ENCODE results near the gene SAMHD1. TPM values are rescaled to one million over a fixed set of nuclear protein-coding genes. Genes with fewer than 3 reads are reported as not detected.
"Not testable (repeated sequence)": the region's sequence is repeated elsewhere in the genome, so short reads cannot be mapped to it uniquely, and the experiment has no call there.

The SAMHD1 gene
- total RNA-seq, 1 experiment from 2014 or later, result 12.7 TPM

DNA sequence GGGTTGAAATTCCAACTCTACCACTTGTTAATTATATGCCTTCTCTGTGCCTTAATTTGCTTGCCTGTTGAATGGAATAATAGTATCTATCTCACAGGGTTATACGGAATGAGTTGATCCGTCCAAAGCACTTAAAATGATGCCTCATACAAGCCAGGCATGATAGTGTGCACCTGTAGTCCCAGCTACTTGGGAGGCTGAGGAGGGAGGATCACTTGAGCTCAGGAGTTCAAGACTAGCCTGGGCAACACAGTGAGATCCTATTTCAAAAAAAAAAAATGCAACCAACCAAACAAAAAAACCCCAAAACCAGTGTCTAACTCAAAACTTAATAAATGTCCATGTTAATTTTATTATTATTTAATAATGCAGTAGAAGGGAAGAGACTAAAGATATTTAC, 35.3 kb downstream of the SAMHD1 start:
- no peak for DNase-seq (ENCODE audit: low read depth)

DNA sequence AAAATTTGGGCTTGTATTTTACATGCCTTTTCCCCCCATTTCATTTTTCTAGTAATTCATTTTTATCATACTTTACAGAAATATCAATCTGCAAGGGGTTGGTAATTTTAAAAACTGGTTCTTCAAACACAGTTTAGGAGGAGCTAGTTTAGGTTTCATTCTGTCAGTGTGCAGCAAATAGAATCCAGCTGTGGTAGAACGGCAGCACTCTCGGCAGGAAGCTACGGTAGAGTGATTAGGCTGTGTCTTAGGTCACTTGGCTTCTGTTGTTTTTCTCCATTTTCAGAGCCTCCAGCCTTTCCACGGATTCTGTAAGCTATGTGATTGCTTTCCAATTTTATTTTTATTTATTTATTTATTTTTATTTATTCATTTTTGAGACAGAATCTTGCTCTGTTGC, 42.9 kb downstream of the SAMHD1 start:
- DNase-seq (ENCODE audit: low read depth), result no peak

DNA sequence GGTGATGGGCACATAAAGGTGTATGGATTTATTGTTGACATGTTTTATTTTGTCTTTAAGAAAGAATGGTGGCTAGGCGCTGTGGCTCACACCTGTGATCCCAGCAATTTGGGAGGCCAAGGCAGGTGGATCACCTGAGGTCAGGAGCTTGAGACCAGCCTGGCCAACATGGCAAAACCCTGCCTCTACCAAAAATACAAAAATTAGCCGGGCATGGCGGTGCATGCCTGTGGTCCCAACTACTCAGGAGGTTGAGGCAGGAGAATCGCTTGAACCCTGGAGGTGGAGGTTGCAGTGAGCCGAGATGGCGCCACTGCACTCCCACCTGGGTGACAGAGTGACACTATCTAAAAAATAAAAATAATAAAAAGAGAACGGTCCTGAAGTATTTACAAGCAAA, 45.4 kb downstream of the SAMHD1 start:
- not testable (repeated sequence) for DNase-seq (ENCODE audit: low read depth)

DNA sequence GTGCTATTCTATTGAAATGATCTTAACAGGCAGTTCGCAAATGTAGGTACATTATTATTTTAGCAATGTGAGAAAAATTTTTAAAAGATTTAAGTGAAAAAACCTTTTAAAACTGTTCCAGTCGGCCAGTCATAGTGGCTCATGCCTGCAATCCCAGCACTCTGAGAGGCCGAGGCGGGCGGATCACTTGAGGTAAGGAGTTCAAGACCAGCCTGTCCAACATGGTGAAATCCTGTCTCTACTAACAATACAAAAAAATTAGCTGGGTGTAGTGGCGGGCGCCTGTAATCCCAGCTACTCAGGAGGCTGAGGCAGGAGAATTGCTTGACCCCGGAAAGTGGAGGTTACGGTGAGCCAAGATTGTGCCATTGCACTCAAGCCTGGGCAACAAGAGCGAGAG, 45.9 kb downstream of the SAMHD1 start:
- DNase-seq (ENCODE audit: low read depth), result not testable (repeated sequence)

DNA sequence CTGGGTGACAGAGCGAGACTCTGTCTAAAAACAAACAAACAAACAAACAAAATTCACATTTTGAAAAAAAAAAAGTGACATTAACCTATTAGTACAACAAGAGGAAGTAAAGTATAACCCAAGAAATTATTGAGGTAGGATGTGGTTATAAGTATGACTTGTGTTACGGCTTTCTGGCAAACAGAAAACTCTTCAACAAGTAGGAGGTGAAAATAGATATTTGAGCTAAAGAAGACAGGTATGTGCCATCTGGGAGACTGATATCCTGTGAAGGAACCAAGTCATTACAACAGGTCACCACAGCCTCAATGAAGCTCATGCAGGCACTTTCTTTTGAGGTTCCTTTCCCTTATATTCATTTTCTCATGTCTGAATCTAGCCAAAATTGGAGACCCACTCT, 46.8 kb downstream of the SAMHD1 start:
- DNase-seq (ENCODE audit: low read depth), result no peak

DNA sequence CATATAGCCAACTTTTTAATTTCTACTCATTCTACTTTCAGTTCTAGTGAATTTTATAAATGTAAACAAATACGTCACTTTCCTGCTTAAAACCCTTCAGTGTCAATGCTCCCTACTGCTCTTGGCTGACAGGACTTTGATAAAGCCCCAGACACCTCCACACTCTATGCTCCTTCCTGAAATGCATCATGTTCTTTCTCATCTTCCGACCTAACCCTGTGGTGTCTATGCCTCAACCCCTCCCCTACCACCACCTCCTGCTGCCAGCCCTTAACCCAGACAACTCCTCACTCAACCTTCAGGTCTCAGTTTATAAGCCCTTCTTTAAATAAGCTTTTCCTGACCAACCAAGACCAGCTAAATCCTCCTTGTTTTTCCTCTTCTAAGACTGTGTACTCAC, 56.5 kb downstream of the SAMHD1 start:
- DNase-seq (ENCODE audit: low read depth), result no peak

DNA sequence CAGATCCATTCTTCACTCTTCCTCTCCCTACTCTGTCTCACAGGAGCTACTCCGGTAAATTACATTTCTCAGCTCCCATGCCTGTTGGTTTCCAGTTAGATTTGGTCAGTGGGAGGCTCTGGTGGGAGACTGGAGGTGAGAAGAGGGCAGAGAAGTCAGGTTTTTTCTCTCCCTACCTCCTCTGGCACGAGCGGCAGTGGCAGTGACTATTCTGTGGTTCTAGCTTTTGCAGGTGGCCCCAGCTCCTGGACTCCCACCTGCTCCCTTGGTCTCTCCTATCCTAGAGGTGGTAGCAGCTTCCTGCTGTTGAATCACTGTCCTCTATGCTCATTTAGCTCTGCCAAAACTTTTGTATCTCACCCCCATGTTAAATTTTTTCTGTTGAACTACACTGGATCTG, 57.7 kb downstream of the SAMHD1 start:
- no peak for DNase-seq (ENCODE audit: low read depth)

DNA sequence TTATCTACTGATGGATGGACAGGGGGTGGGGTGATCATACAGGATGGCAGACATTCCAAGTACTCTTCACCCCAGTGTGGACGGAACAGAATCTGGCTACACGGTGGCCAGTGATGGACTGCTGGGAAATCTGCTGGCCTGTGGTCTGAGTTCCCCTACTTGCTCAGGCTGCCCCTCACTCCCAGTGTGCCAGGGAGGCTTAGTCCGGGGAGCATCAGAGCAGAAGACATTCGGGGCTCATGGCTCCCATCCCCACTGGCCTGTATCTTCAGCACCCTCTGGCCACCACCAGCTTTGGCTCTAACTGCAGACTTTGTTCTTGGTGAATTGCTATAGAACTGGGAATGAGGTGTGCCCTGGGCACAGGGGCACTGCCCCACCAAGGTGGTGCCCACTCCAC, 60.3 kb downstream of the SAMHD1 start:
- DNase-seq (ENCODE audit: low read depth), result no peak

DNA sequence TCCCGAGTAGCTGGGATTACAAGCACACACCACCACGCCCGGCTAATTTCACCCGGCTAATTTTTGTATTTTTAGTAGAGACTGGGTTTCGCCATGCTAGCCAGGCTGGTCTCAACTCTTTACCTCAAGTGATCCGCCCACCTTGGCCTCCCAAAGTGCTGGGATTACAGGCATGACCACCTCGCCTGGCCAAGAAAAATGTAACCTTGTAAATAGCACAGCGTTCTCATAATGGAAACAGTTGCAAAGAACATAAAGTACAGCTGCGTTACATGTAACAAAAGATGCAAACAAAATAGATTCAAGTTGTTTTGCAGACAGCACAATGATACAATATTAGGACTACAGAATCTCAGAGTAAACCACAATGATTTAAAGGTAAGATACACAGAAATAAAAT, 60.9 kb downstream of the SAMHD1 start:
- DNase-seq (ENCODE audit: low read depth), result no peak

DNA sequence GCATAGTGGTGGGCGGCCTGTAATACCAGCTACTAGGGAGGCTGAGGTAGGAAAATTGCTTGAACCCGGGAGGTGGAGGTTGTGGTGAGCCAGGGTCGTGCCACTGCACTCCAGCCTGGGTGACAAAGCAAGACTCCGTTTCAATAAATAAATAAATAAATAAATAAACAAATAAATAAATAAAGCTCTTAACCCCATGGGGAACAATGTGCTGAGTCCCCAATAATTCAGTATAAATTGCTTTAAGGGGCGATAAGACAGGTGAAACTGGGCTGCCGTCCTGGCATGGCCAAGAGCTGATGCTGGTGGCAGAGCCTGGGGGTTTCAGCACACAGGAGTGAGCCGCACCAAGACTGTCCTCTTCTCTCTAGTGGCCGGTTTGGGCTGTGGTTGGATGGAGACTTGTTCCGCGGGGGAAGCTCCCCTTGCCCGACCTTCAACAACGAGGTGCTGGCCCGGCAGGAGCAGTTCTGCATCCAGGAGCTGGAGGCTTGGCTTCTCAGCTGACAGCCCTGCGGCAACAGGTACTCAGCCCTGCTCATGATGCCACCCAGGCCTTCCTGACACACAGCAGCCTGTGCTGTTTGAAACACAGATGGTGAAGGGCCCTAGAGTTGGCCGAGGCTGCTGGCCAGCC, 62.5 kb downstream of the SAMHD1 start:
- DNase-seq (ENCODE audit: low read depth), result no peak

DNA sequence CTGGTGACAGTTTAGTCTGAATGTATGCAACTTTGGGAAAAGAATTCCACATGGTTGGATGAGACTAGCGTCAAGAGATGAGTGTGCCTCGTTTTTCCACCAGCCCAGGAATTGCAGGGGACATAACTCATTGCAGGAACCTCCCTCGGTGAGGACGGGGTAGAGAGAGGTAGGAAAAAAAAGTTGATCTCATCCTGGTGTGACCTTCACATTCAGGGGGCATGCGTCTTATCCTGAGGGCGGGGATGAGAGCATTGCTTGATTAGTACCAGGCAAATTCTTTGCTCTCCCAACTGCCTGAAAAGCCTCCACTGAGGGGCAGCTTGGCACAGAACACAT, 63.8 kb downstream of the SAMHD1 start:
- DNase-seq (ENCODE audit: low read depth), result no peak

DNA sequence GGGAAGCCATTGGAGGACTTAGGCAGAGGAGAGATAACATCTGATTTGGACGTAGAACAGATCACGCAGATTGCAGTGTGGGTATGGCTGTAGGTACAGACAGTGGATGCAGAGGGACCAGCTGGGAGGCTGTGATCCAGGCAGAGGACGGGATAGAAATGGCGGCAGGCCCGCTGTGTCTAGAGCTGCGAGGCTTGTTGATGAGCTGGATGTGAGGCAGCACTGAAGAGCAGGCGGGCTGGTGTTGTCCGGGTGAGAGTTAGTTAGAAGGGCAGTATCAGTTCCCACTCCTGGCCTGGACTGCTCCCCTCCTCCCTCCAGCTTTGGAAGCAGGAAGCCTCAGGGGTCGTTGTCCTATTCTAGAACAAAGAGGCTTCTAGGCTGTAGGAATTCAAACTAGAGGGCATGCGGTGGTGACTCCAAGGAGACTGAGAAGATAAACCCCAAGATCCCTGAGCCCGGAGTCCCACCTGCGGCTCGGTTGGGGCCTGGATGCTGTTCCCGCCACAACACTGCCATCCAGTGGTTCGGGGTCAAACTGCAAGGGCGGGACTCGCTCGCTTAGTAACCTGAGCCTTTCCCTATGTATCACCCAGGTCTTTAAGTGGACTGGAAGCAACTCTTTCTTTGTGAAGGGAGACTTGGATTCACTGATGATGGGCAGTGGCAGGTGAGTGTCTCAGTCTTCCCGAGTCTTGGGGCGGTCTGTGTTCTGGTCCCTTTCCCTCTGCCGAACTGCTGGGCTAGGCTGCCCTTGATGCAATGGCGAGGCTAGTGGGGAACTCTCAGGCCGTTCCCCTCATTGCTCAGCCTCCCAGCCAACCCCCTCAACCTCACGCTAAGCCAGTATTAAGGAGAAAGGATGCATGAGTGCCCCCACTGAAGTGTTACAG, 64.4 kb downstream of the SAMHD1 start:
- DNase-seq (ENCODE audit: low read depth), result peak; percentile 88

DNA sequence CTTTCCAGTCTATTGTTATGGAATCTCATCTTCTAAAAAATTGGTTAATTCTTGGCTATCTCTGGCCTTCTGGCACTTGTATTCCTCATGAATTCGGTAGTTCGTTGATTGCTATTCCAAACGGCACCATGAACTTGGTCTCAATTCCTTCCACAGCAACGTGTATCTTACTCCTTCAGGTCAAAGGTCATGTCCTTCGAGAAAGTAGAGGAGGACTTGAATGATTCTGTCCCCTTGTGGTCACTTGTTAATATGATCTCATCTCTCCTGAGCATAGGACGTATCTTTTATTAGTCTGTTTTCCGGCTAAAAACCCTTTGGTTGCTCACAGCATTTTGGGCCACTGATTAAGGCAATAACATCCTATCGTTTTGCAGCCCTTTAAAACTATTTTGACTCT, 66.2 kb downstream of the SAMHD1 start:
- DNase-seq (ENCODE audit: low read depth), result no peak

DNA sequence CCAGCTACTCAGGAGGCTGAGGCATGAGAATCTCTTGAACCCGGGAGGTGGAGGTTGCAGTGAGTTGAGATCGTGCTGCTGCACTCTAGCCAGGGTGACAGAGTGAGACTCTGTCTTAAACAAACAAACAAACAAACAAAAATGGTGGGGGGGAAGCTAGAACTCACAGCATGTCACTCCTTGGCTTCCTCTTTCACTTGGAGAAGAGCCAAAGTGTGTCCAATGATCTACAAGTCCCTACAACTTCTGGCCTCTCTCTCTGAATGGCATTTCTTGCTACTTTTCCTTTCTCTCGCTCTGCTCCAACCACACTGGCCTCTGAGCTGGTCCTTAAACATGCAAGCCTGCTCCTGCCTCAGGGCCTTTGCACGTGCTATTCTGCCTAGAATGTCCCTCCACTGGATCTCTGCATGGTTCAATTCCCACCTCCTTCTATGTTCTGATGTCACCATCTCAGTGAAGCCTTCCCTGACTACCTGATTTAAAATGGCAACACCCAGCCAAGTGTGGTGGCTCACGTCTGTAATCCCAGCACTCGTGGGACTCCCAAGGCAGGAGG, 67.5 kb downstream of the SAMHD1 start:
- DNase-seq (ENCODE audit: low read depth), result no peak

DNA sequence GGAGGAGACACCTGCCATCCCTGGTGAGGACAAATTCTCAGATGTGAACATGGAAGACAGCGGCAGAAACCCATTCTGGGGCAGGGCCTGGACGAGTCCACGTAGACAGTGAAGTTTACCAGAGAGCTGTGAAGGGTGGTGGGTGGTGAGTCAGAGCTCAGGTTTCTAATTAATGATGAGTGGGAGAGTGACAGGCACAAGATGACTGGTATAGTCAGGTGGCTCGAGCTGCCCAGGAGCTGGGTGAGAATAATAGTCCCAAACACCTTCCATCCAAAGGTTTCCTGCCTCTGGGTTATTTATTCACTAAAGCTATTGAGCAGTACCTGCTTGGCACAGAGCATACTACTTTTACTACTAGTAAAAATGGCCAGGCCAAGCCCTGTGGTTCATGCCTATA, 69.6 kb downstream of the SAMHD1 start:
- DNase-seq (ENCODE audit: low read depth), result peak; percentile 62

DNA sequence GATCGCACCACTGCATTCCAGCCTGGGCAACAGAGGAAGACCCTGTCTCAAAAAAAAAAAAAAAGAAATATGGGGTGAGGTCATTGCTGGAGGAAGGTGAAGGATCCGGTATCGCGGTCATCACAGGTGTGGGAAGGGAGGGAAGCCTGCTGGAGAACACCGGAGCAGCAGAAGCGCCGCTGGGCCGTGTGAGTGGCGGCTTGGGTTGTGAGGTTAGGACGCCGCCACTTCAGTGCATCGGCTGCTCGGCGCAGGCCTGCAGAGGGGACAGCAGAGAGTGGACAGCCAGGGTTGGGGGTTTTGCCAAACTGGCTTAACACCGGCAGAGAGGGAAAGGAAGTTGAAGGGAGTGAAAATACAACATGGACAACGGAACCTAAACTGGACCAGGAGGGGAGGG, 70.2 kb downstream of the SAMHD1 start:
- no peak for DNase-seq (ENCODE audit: low read depth)

DNA sequence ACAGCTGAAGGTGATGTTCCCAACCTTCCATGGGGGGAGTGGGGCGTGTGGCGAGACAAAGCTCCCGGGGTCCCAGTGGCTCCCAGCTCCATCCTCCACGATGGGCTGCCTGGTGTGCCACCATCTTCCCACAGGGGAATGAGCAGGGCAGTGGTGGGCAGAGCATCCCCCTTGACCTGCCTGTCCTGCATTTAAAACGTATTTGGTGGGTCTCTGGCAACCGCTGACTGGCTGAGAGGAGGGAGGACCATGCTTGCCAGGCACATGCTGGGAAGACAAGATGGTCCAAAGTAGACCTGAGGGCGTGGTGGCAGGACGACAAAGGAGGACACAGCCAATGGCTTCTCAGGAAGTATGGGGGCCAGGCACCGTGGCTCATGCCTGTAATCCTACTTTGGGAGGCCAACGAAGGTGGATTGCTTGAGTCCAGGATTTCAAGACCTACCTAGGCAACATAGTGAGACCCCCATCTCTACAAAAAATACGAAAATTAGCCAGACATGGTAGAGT, 70.7 kb downstream of the SAMHD1 start:
- no peak for DNase-seq (ENCODE audit: low read depth)

DNA sequence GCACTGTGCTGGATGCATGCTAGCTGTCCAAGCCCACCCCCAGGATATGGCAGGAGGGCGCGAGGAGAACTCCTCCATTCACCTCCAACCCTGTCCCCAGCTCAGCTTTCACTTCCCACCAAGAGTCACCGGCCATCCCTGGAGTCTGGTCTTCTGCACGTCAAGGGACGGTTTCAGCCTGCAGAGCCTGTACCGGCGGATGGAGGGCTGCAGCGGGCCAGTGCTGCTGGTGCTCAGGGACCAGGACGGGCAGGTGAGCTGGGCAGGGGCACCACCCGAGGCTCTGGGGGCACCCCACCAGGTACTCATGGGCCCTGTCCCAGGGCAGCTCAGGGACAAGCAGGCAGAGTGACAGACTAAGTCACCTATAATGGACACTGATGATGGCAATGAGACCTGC, 72.6 kb downstream of the SAMHD1 start:
- DNase-seq (ENCODE audit: low read depth), result no peak

DNA sequence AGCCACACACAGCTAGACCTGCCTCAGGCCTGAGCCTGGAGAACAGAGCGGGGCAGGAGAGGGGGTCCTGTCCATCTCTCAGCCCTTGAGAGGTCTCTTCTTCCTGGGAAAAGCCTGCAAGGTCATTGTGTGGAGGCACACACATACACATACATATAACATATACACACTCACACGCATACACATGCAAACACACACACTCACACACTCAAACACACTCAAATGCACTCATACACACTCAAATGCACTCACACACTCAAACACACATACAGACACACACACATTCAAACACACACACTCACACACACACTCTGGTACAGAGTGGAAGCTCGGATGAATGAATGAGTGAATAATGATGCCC, 75.1 kb downstream of the SAMHD1 start:
- DNase-seq (ENCODE audit: low read depth), result no peak

DNA sequence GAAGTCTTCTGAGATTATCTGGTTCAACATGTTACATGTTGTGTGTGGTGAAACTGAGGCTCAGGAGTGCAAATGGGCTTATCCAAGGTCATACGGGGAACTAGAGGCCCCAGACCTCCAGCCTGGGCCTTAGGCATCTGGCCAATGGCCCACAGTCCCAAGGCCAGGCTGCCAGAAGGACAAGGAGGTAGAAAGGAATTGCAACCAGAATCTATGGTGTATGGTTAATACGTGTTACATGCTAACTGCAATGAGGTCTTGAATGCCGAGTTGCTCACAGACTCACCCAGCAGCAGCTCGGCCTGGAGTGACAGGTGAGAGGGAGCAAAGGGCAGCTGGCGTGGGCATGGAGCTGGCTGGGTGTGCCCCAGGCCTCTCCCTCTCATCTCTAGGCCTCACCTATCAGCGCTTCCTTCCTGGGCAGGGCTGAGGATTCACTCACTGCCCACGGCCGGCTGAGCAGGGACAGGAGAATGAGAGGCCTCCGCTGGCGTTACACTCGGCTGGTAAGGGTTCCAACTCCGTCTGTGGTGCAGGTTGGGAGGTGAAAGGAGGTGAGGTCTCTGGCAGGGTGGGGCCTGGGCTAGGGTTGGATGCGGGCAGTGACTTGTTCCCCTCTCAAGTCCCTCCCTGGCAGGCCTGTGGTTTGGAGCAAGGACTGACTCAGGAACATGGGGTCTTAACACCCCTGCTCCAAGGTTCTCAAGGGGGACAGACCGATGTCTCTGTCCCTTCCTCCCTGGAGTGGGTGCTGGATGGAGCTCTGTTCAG, 75.6 kb downstream of the SAMHD1 start, which contains the start of gene TLDC2:
Gene TLDC2, plus strand, starts transcription at position 437 of the 771 bp plus-strand sequence. Its CDS starts 37 bp downstream, at position 474.
- no peak for DNase-seq (ENCODE audit: low read depth)

DNA sequence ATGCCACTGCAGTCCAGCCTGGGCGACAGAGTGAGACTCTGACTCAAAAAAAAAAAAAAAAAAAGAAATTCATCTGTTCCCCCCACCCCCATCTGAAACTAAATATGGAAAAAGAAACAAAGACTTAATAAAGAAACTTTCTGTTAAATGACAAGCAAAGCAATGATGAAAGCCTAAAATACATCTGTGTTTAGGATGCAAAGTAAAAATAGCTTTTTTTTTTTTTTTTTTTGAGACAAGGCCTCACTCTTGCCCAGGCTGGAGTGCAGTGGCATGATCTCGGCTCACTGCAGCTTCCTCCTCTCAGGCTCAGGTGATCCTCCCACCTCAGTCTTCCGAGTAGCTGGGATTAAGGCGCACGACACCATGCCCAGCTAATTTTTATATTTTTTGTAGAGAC, 76.4 kb downstream of the SAMHD1 start:
- not testable (repeated sequence) for DNase-seq (ENCODE audit: low read depth)

DNA sequence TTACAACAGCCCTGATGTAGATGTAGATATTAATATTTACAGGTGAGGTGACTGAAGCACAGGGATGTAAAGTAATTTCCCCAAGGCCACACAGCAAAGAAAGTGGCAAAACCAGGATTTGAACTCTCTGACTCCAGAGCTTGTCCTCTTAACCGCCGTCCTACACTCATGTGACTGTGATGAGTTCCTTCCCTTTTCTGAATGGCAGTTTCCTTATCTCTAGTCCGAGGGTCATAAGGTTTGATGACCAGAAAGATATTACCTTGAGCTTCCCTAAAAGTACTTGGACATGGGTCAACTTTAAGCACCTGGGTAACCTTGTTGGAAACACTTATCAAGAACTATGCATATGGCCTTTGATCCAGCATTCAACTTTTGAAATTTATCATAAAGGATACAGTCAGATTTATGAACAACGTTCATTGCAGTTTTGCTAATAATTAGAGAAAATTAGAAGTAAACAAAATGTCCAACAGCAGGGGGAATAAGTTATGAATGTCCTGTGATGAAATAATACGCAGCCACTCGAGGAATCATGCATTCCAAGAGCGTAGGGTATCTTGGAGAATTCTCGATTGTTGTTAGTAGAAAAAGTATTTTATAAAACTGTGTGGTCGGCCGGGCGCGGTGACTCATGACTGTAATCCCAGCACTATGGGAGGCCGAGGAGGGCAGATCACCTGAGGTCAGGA, 77.9 kb downstream of the SAMHD1 start:
- no peak for DNase-seq (ENCODE audit: low read depth)
